Gastroesophageal sphincter (tissue), 3 donors: ENCODE measurements around the gene N4BP2L1.

Source experiments
- CTCF ChIP-seq, 4 experiments: fragments of 200-600 bp in 2 of 4; fragments of 450-650 bp in 2 of 4; sonication (generic) in 1 of 4; IDR thresholded peaks; one replicate each; pipeline ENCODE4 v1.5.1; 2017 to 2019; ENCODE audit warnings: antibody characterized with exemption in 4 of 4, mild to moderate bottlenecking in 2 of 4, moderate library complexity in 2 of 4
- EP300 ChIP-seq: sonication (generic); formaldehyde crosslinking; IDR thresholded peaks from one replicate; pipeline ENCODE4 v1.6.1; 2017; ENCODE audit warnings: antibody characterized with exemption, mild to moderate bottlenecking
- POLR2A ChIP-seq, 2 donors: fragments of 450-650 bp; IDR thresholded peaks; one replicate each; pipeline ENCODE4 v1.6.1; 2017; ENCODE audit warnings: antibody characterized with exemption in 2 of 2, mild to moderate bottlenecking in 2 of 2, moderate library complexity in 1 of 2

GRCh38 chr13:32454886-32455593 lies 27.1 kb upstream of the N4BP2L1 start:
- no peak for TF ChIP-seq CTCF (IDR thresholded peaks at IDR 0.05)
- no peak for TF ChIP-seq EP300
- no peak for TF ChIP-seq POLR2A (IDR thresholded peaks at IDR 0.05)
